H9 (cell line): ENCODE results near the gene C1QB. TPM values are rescaled to one million over a fixed set of nuclear protein-coding genes. Genes with fewer than 3 reads are reported as not detected.
"Not testable (repeated sequence)": the region's sequence is repeated elsewhere in the genome, so short reads cannot be mapped to it uniquely, and the experiment has no call there.

Experiments used
- DNase-seq: peaks from one replicate; pipeline ENCODE4 v3.0.0-alpha.2; 2017
- H2AFZ ChIP-seq: one replicate; pipeline ENCODE4 v1.6.1; 2013; ENCODE audit warnings: mild to moderate bottlenecking, low read length, control low read depth, moderate library complexity
- H2AK5ac ChIP-seq: 2 replicates; pipeline ENCODE4 v1.6.1; 2013; ENCODE audit warnings: low read length, control low read depth, mixed read lengths; ENCODE audit not compliant: insufficient read length
- H2BK120ac ChIP-seq: one replicate; pipeline ENCODE4 v1.6.1; 2013; ENCODE audit warnings: low read depth, mild to moderate bottlenecking, low read length, control low read depth, inconsistent platforms; ENCODE audit not compliant: poor library complexity, severe bottlenecking
- H2BK12ac ChIP-seq: 2 replicates; pipeline ENCODE4 v1.6.1; 2013; ENCODE audit warnings: low read length, control low read depth, mixed read lengths, low read depth; ENCODE audit not compliant: insufficient read length
- H2BK15ac ChIP-seq: 2 replicates; pipeline ENCODE4 v1.6.1; 2013; ENCODE audit warnings: low read depth, low read length, control low read depth
- H2BK20ac ChIP-seq: one replicate; pipeline ENCODE4 v1.6.1; 2013; ENCODE audit warnings: low read depth, mild to moderate bottlenecking, low read length, control low read depth, inconsistent platforms; ENCODE audit not compliant: poor library complexity, severe bottlenecking
- H2BK5ac ChIP-seq: 2 replicates; pipeline ENCODE4 v1.6.1; 2013; ENCODE audit warnings: low read length, control low read depth, mixed read lengths; ENCODE audit not compliant: insufficient read length
- H3K14ac ChIP-seq: 2 replicates; pipeline ENCODE4 v1.6.1; 2013; ENCODE audit warnings: low read length, control low read depth; ENCODE audit not compliant: insufficient read depth
- H3K18ac ChIP-seq: 2 replicates; pipeline ENCODE4 v1.6.1; 2013; ENCODE audit warnings: low read depth, mild to moderate bottlenecking, mixed read lengths, low read length, control low read depth; ENCODE audit not compliant: insufficient read length
- H3K23ac ChIP-seq: 2 replicates; pipeline ENCODE4 v1.6.1; 2013; ENCODE audit warnings: low read length, control low read depth, mixed read lengths, low read depth; ENCODE audit not compliant: insufficient read length
- H3K23me2 ChIP-seq: 2 replicates; pipeline ENCODE4 v1.6.1; 2013; ENCODE audit warnings: low read depth, mild to moderate bottlenecking, mixed read lengths, low read length, control low read depth; ENCODE audit not compliant: insufficient read length, poor library complexity, severe bottlenecking
- H3K27ac ChIP-seq: 2 replicates; pipeline ENCODE4 v1.5.1; 2013; ENCODE audit warnings: low read length, control low read depth, mixed read lengths, low read depth; ENCODE audit not compliant: insufficient read length
- H3K27me3 ChIP-seq: 2 replicates; pipeline ENCODE4 v1.6.1; 2013; ENCODE audit warnings: low read length, control low read depth, inconsistent platforms; ENCODE audit not compliant: insufficient read depth
- H3K4ac ChIP-seq: 2 replicates; pipeline ENCODE4 v1.6.1; 2013; ENCODE audit warnings: low read depth, mild to moderate bottlenecking, control low read depth, inconsistent platforms, low read length, moderate library complexity
- H3K4me1 ChIP-seq: 2 replicates; pipeline ENCODE4 v1.6.1; 2013; ENCODE audit warnings: low read length, control low read depth, inconsistent platforms; ENCODE audit not compliant: insufficient read depth
- H3K4me2 ChIP-seq: 2 replicates; pipeline ENCODE4 v1.6.1; 2013; ENCODE audit warnings: low read length, control low read depth, mixed read lengths; ENCODE audit not compliant: insufficient read length, insufficient read depth
- H3K56ac ChIP-seq: 2 replicates; pipeline ENCODE4 v1.6.1; 2013; ENCODE audit warnings: low read depth, mild to moderate bottlenecking, mixed read lengths, low read length, control low read depth; ENCODE audit not compliant: insufficient read length
- H3K79me1 ChIP-seq: 2 replicates; pipeline ENCODE4 v1.6.1; 2013; ENCODE audit warnings: low read depth, mild to moderate bottlenecking, moderate library complexity, low read length, control low read depth, inconsistent platforms; ENCODE audit not compliant: insufficient read depth, poor library complexity, severe bottlenecking
- H3K79me2 ChIP-seq: 2 replicates; pipeline ENCODE4 v1.6.1; 2013; ENCODE audit warnings: low read length, control low read depth, inconsistent platforms; ENCODE audit not compliant: insufficient read depth
- H3K9ac ChIP-seq: 2 replicates; pipeline ENCODE4 v1.6.1; 2013; ENCODE audit warnings: low read length, control low read depth, mixed read lengths; ENCODE audit not compliant: insufficient read length; ENCODE audit errors: extremely low read depth
- H3K9me3 ChIP-seq: one replicate; pipeline ENCODE4 v1.6.1; 2013; ENCODE audit warnings: low read depth, low read length, inconsistent platforms; ENCODE audit not compliant: control insufficient read depth
- H3T11ph ChIP-seq: one replicate; pipeline ENCODE4 v1.6.1; 2013; ENCODE audit warnings: mild to moderate bottlenecking, low read length, control low read depth, inconsistent platforms
- H4K20me1 ChIP-seq: one replicate; pipeline ENCODE4 v1.6.1; 2013; ENCODE audit not compliant: control insufficient read depth, insufficient read length, insufficient read depth
- H4K5ac ChIP-seq: 2 replicates; pipeline ENCODE4 v1.6.1; 2013; ENCODE audit warnings: low read depth, mild to moderate bottlenecking, mixed read lengths, low read length, control low read depth; ENCODE audit not compliant: insufficient read length
- H4K8ac ChIP-seq: replicated peaks from 2 replicates; pipeline ENCODE4 v1.6.1; 2013; ENCODE audit warnings: low read length, control low read depth, mixed read lengths, low read depth; ENCODE audit not compliant: insufficient read length
- H4K91ac ChIP-seq: 2 replicates; pipeline ENCODE4 v1.6.1; 2013; ENCODE audit warnings: low read depth, mild to moderate bottlenecking, moderate library complexity, mixed read lengths, low read length, control low read depth; ENCODE audit not compliant: insufficient read length
- H3K27ac Mint-ChIP-seq, 3 experiments: 2 replicates in 2 of 3; 3 replicates in 1 of 3; pipeline ENCODE4 v1.8.0; 2020 to 2021; ENCODE audit warnings: mixed read lengths in 3 of 3, mild to moderate bottlenecking in 1 of 3, moderate library complexity in 1 of 3
- H3K27me3 Mint-ChIP-seq: 2 replicates; pipeline ENCODE4 v1.8.0; 2021; ENCODE audit warnings: low read depth, mild to moderate bottlenecking, moderate library complexity, mixed read lengths
- H3K36me3 Mint-ChIP-seq, 3 experiments: 2 replicates in 2 of 3; 3 replicates in 1 of 3; pipeline ENCODE4 v1.8.0; 2020 to 2021; ENCODE audit warnings: low read depth in 3 of 3, mixed read lengths in 3 of 3; ENCODE audit not compliant: insufficient read depth in 1 of 3
- H3K4me1 Mint-ChIP-seq, 2 experiments: 2 replicates each; pipeline ENCODE4 v1.8.0; 2020; ENCODE audit warnings: mixed read lengths in 2 of 2
- H3K4me3 Mint-ChIP-seq, 2 experiments: 2 replicates in 1 of 2; 3 replicates in 1 of 2; pipeline ENCODE4 v1.8.0; 2020 to 2021; ENCODE audit warnings: mild to moderate bottlenecking in 2 of 2, mixed read lengths in 2 of 2, moderate library complexity in 1 of 2
- H3K9me3 Mint-ChIP-seq, 2 experiments: 2 replicates in 1 of 2; 3 replicates in 1 of 2; pipeline ENCODE4 v1.8.0; 2020; ENCODE audit warnings: mild to moderate bottlenecking in 2 of 2, mixed read lengths in 2 of 2, moderate library complexity in 1 of 2
- WGBS: extraction: QIAGEN DNeasy Blood & Tissue Kit; methylation state at CpG from one replicate; pipeline ENCODE4 v1.1.7; 2013; ENCODE audit warnings: missing lambda C conversion rate, low lambda C conversion rate, mixed read lengths; ENCODE audit not compliant: insufficient read length; ENCODE audit errors: extremely low coverage; 5-methylcytosine and 5-hydroxymethylcytosine counted together
- total RNA-seq: library from RNA; stranded (reverse); gene quantifications from 2 replicates; pipeline ENCODE4 v1.2.1, GENCODE V29; 2021
- TF ChIP-seq, protein P1 (sequence below): fragments of 200-600 bp; sonication (generic); conservative IDR thresholded peaks from 3 replicates; pipeline ENCODE4 v1.8.0; 2021; ENCODE audit warnings: antibody characterized with exemption, mild to moderate bottlenecking

Gene C1QB
- total RNA-seq, 1 experiment from 2014 or later, result not detected

DNA sequence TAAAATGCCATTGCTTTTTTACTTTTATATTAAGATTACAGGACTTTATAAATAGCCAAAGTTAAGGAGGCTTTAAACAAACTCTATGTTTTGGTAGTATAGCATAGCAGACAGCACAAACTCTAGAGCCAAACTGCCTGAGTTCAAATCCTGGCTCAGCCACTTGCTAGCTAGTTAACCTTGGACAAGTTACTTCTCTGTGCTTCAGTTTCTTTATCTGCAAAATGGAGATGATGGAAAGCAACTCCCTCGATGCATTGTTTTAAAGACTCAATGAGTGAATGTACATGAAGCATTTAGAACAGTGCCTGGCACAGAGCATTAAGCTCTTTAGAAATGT lies 21.3 kb downstream of the C1QB start:
- no peaks in the 10 kb centered on the region for H4K20me1 ChIP-seq
- H2AK5ac ChIP-seq, result no peak overlapping the region
- no peak overlapping the region for H2BK12ac ChIP-seq
- H3K4me3 Mint-ChIP-seq, result no peak overlapping the region
- H2AFZ ChIP-seq, result no peak overlapping the region
- no peaks in the 10 kb centered on the region for H3K23me2 ChIP-seq
- H3K27ac ChIP-seq, result no peak overlapping the region
- H2BK15ac ChIP-seq, result no peak overlapping the region
- no peak overlapping the region for H3K9ac ChIP-seq
- TF ChIP-seq, protein P1, sequence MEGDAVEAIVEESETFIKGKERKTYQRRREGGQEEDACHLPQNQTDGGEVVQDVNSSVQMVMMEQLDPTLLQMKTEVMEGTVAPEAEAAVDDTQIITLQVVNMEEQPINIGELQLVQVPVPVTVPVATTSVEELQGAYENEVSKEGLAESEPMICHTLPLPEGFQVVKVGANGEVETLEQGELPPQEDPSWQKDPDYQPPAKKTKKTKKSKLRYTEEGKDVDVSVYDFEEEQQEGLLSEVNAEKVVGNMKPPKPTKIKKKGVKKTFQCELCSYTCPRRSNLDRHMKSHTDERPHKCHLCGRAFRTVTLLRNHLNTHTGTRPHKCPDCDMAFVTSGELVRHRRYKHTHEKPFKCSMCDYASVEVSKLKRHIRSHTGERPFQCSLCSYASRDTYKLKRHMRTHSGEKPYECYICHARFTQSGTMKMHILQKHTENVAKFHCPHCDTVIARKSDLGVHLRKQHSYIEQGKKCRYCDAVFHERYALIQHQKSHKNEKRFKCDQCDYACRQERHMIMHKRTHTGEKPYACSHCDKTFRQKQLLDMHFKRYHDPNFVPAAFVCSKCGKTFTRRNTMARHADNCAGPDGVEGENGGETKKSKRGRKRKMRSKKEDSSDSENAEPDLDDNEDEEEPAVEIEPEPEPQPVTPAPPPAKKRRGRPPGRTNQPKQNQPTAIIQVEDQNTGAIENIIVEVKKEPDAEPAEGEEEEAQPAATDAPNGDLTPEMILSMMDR, result no peak
- no peak overlapping the region for H3K14ac ChIP-seq
- H3K27me3 Mint-ChIP-seq, result peaks cover 3% of the 10 kb centered on the region
- no peaks in the 10 kb centered on the region; a peak in 1 of 5 replicates for H3K9me3 Mint-ChIP-seq
- H3K36me3 Mint-ChIP-seq, result no peaks in the 10 kb centered on the region
- no peak overlapping the region for H2BK120ac ChIP-seq
- H2BK20ac ChIP-seq, result no peak overlapping the region
- H3K4me1 ChIP-seq, result peaks cover 7% of the 10 kb centered on the region; the same call in 1 of the 2 replicates
- peaks cover 0 to 20% of the 10 kb centered on the region in 2 experiments; a peak in 3 of 4 replicates for H3K4me1 Mint-ChIP-seq
- no peak overlapping the region for H3K56ac ChIP-seq
- H2BK5ac ChIP-seq, result no peak overlapping the region
- WGBS, result no CpG with 5 or more reads among the region's 1 CpG
- no peak overlapping the region for H3K4me2 ChIP-seq
- H3K18ac ChIP-seq, result no peak overlapping the region
- no peak overlapping the region for H3T11ph ChIP-seq
- H3K27me3 ChIP-seq, result no peaks in the 10 kb centered on the region
- no peaks in the 10 kb centered on the region for H3K9me3 ChIP-seq
- DNase-seq, result no peak
- no peak overlapping the region for H3K4ac ChIP-seq
- H3K27ac Mint-ChIP-seq, result no peak overlapping the region
- no peak overlapping the region for H4K8ac ChIP-seq
- no peak overlapping the region for H4K91ac ChIP-seq
- H4K5ac ChIP-seq, result no peak overlapping the region
- no peaks in the 10 kb centered on the region for H3K79me1 ChIP-seq
- H3K23ac ChIP-seq, result no peak overlapping the region
- H3K79me2 ChIP-seq, result no peaks in the 10 kb centered on the region

DNA sequence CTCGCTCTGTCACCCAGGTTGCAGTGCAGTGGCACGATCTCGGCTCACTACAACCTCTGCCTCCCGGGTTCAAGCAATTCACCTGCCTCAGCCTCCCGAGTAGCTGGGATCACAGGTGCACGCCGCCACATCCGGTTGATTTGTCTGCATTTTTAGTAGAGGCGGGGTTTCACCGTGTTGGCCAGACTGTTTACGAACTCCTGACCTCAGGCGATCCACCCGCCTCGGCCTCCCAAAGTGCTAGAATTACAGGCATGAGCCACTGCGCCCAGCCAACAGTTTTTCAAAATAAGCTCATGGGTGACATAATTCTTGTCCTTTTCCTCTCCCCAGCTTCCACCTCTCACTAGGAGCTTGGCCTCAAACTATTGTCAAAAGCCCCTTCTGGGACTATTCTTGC lies 23.1 kb downstream of the C1QB start:
- not testable (repeated sequence) for H3K4ac ChIP-seq, H3K23me2 ChIP-seq, H4K8ac ChIP-seq, H3K27ac Mint-ChIP-seq, H3K23ac ChIP-seq, H3K27me3 ChIP-seq, H3K4me1 ChIP-seq, H3K9me3 ChIP-seq, H2BK12ac ChIP-seq, H3K56ac ChIP-seq, H3K79me2 ChIP-seq, H3K4me2 ChIP-seq, H3K9me3 Mint-ChIP-seq, H4K5ac ChIP-seq, H2BK5ac ChIP-seq, H2BK120ac ChIP-seq, H2BK15ac ChIP-seq, H3K36me3 Mint-ChIP-seq, H4K20me1 ChIP-seq, H2AK5ac ChIP-seq, H3K27ac ChIP-seq, H3K79me1 ChIP-seq, H3K4me3 Mint-ChIP-seq, DNase-seq, H2AFZ ChIP-seq, H3K27me3 Mint-ChIP-seq, H3T11ph ChIP-seq, H3K9ac ChIP-seq, H2BK20ac ChIP-seq, H4K91ac ChIP-seq, H3K18ac ChIP-seq, H3K14ac ChIP-seq
- H3K4me1 Mint-ChIP-seq, result peaks cover 0 to 13% of the 10 kb centered on the region in 2 experiments; a peak in 3 of 4 replicates
- no CpG with 5 or more reads among the region's 15 CpGs for WGBS
